Measurements from ENCODE around the gene SLC12A7. TPM values are rescaled to one million over a fixed set of nuclear protein-coding genes. Genes with fewer than 3 reads are reported as not detected.

The SLC12A7 gene
- total RNA-seq, 1 donor from 2014 or later: 30.5 TPM

DNA sequence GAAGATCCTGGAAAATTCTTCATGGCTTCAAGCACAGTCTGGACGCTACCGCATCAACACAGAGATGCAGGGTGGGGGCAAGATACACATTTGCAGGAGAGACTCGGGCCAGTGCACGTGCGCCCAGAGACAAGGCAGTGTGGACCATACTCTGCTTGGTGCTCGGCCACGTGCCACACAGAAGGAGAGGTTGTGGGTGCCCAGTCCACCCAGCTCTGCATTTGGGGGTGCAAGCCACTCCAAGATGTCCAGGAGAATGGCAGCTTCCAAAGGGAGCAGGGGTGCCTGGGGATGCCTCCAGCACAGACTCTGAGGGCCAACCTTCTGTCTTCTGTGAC is 99.0 kb downstream of the SLC12A7 start:
- Histone ChIP-seq H3K9ac (ENCODE audit: low read length) (no peak overlapping the region), H3K4me3 (ENCODE audit: insufficient read depth, low read depth, low read length) (no peak overlapping the region), H2AFZ (ENCODE audit: low read depth, low read length) (no peak overlapping the region), H3K4me2 (ENCODE audit: low read length) (no peak overlapping the region), H3K4me1 (ENCODE audit: insufficient read depth, low read length) (no peaks in the 10 kb centered on the region), H3K27me3 (ENCODE audit: insufficient read depth, low read length) (peaks cover 31% of the 10 kb centered on the region), H3K27ac (ENCODE audit: low read depth, low read length) (no peak overlapping the region), H3K9me3 (ENCODE audit: insufficient read depth, low read depth, low read length) (no peaks in the 10 kb centered on the region), H3K36me3 (ENCODE audit: insufficient read depth, low read length) (no peaks in the 10 kb centered on the region), H3K79me2 (ENCODE audit: insufficient read depth, low read length) (no peaks in the 10 kb centered on the region), H4K20me1 (ENCODE audit: insufficient read depth, low read length) (no peaks in the 10 kb centered on the region)
- H3K9me3 Mint-ChIP-seq (ENCODE audit: unreplicated experiment): no peaks in the 10 kb centered on the region
- no peaks in the 10 kb centered on the region for H3K4me1 Mint-ChIP-seq (ENCODE audit: low read depth, unreplicated experiment)
- H3K27ac Mint-ChIP-seq (ENCODE audit: unreplicated experiment): no peak overlapping the region
- DNase-seq (ENCODE audit: low read depth): no peak
- no peak overlapping the region for H3K4me3 Mint-ChIP-seq (ENCODE audit: unreplicated experiment)
- no peaks in the 10 kb centered on the region for H3K36me3 Mint-ChIP-seq (ENCODE audit: low read depth, unreplicated experiment)
- no peak for FAIRE-seq
- peaks cover 47% of the 10 kb centered on the region for H3K27me3 Mint-ChIP-seq (ENCODE audit: low read depth, unreplicated experiment)
- TF ChIP-seq CTCF (IDR thresholded peaks at IDR 0.05; ENCODE audit: insufficient read depth, low read depth, low read length) (no peak), EZH2 (IDR thresholded peaks at IDR 0.05; ENCODE audit: insufficient read depth, low read length) (no peak)

DNA sequence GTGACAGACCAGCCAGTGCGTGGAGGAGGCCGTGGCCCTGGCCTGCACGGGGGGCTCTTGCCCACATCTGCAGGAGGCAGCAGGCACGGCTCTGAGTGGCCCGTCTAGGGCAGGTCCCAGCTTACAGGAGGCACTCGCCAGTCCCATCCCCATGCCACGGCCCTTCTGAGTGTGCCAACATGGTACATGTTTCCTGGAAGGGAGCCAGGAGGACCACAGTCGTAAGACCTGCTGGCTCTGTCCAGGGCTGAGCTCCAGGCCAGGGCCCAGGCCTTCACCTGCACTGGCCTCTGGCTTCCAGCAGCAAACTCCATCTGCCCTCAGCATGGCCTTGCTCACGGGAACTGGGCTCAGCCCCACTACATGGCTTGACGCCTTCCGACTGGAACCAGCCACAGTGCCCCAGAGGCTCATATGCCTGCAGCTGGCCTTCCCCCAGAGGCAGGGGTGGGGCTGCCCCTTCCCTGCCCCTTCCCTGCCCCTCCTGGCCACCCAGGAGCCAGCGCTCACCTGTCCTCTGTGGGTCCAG is 99.5 kb downstream of the SLC12A7 start:
- Mint-ChIP-seq H3K27me3 (ENCODE audit: low read depth, unreplicated experiment) (peaks cover 51% of the 10 kb centered on the region), H3K36me3 (ENCODE audit: low read depth, unreplicated experiment) (no peaks in the 10 kb centered on the region), H3K4me1 (ENCODE audit: low read depth, unreplicated experiment) (no peaks in the 10 kb centered on the region), H3K9me3 (ENCODE audit: unreplicated experiment) (no peaks in the 10 kb centered on the region), H3K4me3 (ENCODE audit: unreplicated experiment) (no peak overlapping the region), H3K27ac (ENCODE audit: unreplicated experiment) (no peak overlapping the region)
- Histone ChIP-seq H2AFZ (ENCODE audit: low read depth, low read length) (no peak overlapping the region), H3K79me2 (ENCODE audit: insufficient read depth, low read length) (no peaks in the 10 kb centered on the region), H3K4me3 (ENCODE audit: insufficient read depth, low read depth, low read length) (no peak overlapping the region), H4K20me1 (ENCODE audit: insufficient read depth, low read length) (no peaks in the 10 kb centered on the region), H3K9ac (ENCODE audit: low read length) (no peak overlapping the region), H3K27me3 (ENCODE audit: insufficient read depth, low read length) (peaks cover 36% of the 10 kb centered on the region), H3K36me3 (ENCODE audit: insufficient read depth, low read length) (no peaks in the 10 kb centered on the region), H3K4me2 (ENCODE audit: low read length) (no peak overlapping the region), H3K27ac (ENCODE audit: low read depth, low read length) (no peak overlapping the region), H3K4me1 (ENCODE audit: insufficient read depth, low read length) (no peaks in the 10 kb centered on the region), H3K9me3 (ENCODE audit: insufficient read depth, low read depth, low read length) (no peaks in the 10 kb centered on the region)
- TF ChIP-seq CTCF (IDR thresholded peaks at IDR 0.05; ENCODE audit: insufficient read depth, low read depth, low read length) (no peak), EZH2 (IDR thresholded peaks at IDR 0.05; ENCODE audit: insufficient read depth, low read length) (no peak)
- no peak for FAIRE-seq
- no peak for DNase-seq (ENCODE audit: low read depth)

DNA sequence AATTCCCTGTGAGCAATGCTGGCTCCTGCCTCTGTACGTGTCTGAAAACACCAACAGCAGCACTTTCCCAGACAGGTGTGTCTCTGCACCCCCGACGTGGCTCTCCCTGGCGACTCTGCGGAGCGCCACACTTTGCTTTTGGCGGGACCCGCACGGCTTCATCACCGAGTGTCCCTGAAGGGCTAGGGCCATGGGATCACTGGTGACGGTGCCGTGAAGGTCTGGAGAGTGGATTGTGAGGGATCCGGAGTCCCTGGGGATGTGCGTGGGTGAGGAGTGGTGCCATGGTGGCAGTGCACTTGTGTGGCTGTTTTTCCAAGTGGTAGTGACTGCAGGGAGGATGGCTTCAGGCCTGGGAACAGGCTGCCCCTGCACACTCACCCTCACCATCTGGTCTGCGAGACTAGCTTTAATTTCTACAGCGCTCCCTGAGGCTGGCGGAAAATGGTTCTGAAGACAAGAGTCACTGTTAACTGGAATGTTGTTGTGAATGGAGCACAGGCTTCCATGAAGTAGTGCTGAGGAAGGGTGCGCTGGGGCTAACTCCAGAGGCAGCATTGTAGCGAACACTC is 100.0 kb downstream of the SLC12A7 start:
- no peaks in the 10 kb centered on the region for H3K4me1 ChIP-seq (ENCODE audit: insufficient read depth, low read length)
- Mint-ChIP-seq H3K27ac (ENCODE audit: unreplicated experiment) (no peak overlapping the region), H3K9me3 (ENCODE audit: unreplicated experiment) (no peaks in the 10 kb centered on the region), H3K27me3 (ENCODE audit: low read depth, unreplicated experiment) (peaks cover 56% of the 10 kb centered on the region), H3K4me1 (ENCODE audit: low read depth, unreplicated experiment) (no peaks in the 10 kb centered on the region), H3K36me3 (ENCODE audit: low read depth, unreplicated experiment) (no peaks in the 10 kb centered on the region), H3K4me3 (ENCODE audit: unreplicated experiment) (no peak overlapping the region)
- H2AFZ ChIP-seq (ENCODE audit: low read depth, low read length): no peak overlapping the region
- DNase-seq (ENCODE audit: low read depth): no peak
- no peak overlapping the region for H3K27ac ChIP-seq (ENCODE audit: low read depth, low read length)
- TF ChIP-seq EZH2 (IDR thresholded peaks at IDR 0.05; ENCODE audit: insufficient read depth, low read length): no peak
- no peaks in the 10 kb centered on the region for H3K79me2 ChIP-seq (ENCODE audit: insufficient read depth, low read length)
- no peaks in the 10 kb centered on the region for H4K20me1 ChIP-seq (ENCODE audit: insufficient read depth, low read length)
- H3K9me3 ChIP-seq (ENCODE audit: insufficient read depth, low read depth, low read length): no peaks in the 10 kb centered on the region
- FAIRE-seq: no peak
- H3K27me3 ChIP-seq (ENCODE audit: insufficient read depth, low read length): peaks cover 37% of the 10 kb centered on the region
- H3K4me3 ChIP-seq (ENCODE audit: insufficient read depth, low read depth, low read length): no peak overlapping the region
- no peak overlapping the region for H3K9ac ChIP-seq (ENCODE audit: low read length)
- no peak overlapping the region for H3K4me2 ChIP-seq (ENCODE audit: low read length)
- no peaks in the 10 kb centered on the region for H3K36me3 ChIP-seq (ENCODE audit: insufficient read depth, low read length)

All from astrocyte (in vitro differentiated cells and primary cell).